GM21526 (cell line): ENCODE results near the gene CCDC188.

Experiments used
- ATAC-seq: cut with Tn5 transposase; IDR thresholded peaks from one replicate; pipeline ENCODE4 v1.9.1; 2021; ENCODE audit warnings: moderate library complexity; ENCODE audit not compliant: unreplicated experiment, low FRiP score

Gene CCDC188

DNA sequence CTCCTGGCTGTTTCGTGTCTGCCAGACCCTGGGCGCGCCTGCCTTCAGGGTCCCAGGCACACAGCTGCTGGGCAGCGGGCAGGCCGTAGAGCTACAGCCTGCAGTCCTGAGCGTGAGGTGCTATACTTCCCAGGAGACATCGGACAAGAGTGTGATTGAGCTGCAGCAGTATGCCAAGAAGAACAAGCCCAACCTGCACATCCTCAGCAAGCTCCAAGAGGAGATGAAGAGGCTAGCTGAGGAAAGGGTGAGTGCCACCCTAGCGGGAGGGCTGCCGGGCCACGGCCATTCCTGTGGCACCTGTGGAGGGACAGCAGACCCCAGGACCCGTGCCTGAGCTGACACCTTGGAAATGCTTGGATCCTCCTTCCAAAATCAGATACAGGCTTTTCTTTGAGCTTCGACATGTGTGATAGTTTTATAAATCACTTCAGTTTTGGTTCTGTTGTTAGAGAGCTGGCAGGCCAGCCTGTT is 42.1 kb downstream of the CCDC188 start:
- no peak for ATAC-seq

- no peak for ATAC-seq
These were observed 42.7 kb downstream of the CCDC188 start for GRCh38 chr22:20107951-20108756.

DNA sequence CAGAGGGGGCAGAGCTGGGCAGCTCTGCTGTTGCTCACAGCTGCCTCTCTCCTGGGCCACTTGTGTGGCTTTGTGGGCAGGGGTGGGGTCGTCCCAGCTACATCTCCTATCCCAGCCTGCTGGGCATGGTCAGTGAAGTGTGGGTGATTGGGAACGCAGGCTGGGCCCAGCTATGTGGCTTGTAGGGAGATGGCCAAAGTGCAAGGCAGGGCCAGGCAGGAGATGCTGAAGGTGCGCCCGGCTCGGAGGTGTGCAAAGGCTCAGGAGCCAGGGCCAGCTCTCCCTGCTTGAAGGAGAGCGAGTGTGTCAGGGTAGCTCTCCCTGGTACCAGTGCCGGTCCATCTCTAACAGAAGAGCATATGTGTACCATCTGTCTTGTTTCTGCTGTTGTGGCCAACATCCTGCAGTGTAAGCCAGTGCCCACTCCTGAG is 43.4 kb downstream of the CCDC188 start:
- ATAC-seq: no peak

- no peak for ATAC-seq
These were observed 44.0 kb downstream of the CCDC188 start for GRCh38 chr22:20106849-20107237.

- ATAC-seq: no peak
These were observed 44.5 kb downstream of the CCDC188 start for GRCh38 chr22:20106205-20106848.

DNA sequence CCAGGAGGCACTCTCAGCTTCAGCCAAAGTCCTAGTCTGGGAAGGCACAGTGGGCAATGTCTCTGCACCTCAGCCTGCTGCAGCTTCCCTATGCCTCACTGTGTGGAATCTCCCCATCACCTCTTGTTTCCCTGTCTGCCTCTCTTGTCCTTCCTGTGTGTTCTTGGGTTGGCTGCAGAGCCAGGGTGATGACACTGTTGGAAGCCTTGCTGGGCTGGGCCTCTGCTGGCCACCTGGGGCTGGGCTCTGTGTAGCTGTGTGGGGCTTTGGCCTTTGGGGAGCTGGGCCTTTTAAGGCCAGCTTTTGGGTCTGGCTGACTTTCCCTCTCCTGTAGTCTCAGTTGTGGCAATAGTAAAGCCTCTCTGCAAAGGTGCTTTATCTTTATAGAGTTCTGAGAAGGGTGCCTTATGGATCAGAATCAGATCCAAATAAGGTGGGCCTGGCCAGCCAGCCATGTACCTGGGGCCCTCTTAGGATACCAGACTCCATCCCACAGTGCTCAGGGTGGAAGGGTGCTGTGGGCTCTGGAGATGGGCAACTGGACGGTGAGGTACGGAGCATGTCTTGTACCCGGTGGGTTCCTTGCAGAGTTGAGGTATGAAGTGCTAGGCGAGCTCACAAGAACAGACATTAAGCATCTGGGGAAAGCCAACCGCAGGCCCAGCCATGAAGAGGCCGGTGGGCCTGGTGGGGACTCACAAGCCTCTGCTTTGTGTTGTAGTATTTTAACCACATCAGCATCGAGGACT is 45.2 kb downstream of the CCDC188 start:
- ATAC-seq: no peak

GRCh38 chr22:20102203-20102780 is 48.6 kb downstream of the CCDC188 start:
- no peak for ATAC-seq

DNA sequence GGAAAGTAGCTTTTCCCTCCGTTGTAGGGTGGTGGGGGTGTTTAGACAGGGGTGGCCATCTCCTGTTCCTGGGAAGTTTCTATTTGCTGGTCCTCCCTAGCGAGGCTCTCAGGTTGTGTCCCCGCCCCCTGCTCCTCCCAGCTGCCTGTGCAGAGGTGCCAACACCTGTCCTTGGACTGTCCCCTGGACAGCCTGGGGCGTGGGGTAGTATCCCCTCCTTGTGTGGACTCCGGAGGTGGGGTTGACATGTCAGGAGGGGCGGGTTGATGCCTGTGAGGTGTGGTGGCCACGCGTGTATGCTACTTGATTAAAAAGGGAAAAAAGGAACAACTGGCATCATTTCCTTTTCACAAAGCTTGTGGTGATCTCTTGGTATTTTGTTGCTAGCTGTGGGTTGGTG is 49.2 kb downstream of the CCDC188 start:
- ATAC-seq: no peak

DNA sequence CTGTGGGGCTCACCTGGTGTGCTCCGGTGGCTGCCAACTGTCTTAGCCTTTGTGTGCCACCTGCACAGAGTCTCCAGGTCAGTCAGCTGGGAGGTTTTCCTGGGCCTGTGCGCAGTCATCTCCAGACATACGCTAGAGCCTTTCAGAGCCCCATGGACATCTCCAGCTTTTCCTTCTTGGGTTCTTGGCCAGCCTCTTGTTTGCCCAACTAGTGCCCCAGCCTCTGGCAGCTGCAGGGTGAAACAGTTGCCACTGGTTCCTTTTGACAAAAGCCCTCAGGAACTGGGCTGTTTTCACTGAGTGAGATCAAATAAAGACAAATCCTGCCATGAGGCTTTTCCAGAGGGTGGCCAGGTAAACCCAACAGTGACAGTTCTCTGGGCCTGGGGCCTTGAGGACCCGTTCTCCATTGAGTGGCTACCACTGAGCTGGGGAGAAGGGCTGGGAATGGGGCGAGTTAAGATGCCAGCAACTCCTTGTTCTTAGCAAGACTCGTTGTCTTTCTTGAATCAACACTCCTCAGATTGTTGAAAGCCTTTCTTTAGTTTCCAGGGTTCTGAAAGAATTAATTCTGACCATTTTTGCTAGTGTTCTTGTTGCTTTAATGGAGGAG is 51.6 kb downstream of the CCDC188 start:
- no peak for ATAC-seq
